GM19328 (cell line): Measurements from ENCODE around the gene OR5AP2.
"Not testable (repeated sequence)": the region's sequence is repeated elsewhere in the genome, so short reads cannot be mapped to it uniquely, and the experiment has no call there.

Experiments used
- ATAC-seq: cut with Tn5 transposase; IDR thresholded peaks from one replicate; pipeline ENCODE4 v1.9.1; 2021; ENCODE audit warnings: mild to moderate bottlenecking, moderate library complexity; ENCODE audit not compliant: unreplicated experiment

OR5AP2 gene

DNA sequence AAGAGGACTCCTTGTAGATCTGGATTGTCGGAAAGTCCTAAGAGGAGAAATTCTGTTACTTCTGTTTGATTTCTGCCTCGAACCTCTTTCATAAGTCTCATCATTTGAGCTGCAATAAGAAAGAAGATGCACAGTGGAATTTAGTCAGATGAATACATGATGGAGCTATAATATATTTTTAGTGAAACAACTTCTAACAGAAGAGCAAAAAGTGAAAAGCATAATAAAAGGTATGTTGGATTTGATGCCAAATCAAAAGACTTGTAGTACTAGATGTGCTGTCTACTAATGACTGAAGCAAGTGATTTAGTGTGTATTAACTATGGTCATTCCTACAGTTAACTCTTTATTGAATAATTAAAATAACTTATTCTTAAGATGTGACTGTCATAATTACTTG is at the start of gene OR5AP2:
Gene OR5AP2 (minus strand): TSS at position 101 of the 400 bp plus-strand sequence. CDS start 0 bp downstream, at position 101.
- no peak for ATAC-seq

DNA sequence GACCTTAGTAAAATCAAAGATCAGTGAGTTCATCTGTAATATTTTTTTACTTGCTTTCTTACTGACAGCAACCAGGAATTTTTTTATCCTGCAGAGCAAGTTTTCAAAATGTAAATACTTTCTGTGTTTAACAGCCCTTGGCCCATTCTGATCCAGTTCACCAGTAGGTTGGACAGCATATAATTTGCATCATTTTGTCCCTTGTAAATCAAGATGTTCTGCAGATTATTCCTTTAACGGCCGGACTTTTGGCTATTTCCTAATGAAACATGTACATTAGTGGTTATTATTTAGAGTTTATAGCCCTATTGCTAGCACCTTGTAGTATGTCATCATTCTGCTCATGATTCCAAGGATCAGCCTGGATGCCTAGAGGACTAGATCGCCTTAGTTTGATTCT is 48.9 kb upstream of the OR5AP2 start:
- not testable (repeated sequence) for ATAC-seq

DNA sequence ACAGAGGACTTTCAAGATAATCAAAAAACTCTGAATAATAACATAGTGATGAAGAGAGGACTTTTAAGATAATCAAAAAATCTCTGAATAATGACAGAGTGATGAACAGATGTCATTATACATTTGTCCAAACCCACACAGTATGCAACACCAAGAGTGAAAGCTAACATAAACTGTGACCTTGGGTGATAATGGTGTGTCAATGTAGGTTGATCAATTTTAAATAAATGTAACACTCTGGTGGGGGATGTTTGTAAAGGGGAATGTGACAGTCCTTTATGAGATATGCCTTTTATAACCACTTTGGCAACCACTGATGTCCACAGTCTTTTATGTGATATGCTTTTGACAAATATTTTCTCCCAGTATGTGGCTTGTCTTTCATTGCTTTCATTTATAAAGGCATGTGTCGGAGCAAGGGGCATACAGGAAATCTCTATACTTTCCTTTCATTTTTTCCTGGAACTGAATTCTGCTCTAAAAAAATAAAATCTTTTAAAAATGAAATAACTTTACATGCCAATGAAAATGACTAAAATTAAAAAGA is 46.4 kb upstream of the OR5AP2 start:
- no peak for ATAC-seq

DNA sequence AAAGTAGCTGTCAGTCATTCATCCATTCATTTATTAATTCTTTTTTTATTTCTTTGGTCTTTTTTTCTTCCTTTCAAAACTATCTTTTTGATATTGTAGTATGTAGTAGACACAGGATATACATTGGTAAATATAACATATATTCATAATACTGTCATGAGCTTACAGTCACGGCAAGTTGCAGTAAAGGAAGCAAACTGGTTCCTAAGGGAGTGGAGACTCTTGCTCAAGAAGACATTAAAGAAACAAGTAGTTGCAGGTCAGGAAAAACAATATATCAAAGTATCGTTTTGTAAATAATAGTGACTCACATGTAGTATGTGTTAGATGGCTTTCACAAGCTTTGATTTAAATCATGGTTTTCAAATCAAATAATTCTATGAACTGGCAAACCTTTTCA is 28.7 kb upstream of the OR5AP2 start:
- ATAC-seq: no peak

DNA sequence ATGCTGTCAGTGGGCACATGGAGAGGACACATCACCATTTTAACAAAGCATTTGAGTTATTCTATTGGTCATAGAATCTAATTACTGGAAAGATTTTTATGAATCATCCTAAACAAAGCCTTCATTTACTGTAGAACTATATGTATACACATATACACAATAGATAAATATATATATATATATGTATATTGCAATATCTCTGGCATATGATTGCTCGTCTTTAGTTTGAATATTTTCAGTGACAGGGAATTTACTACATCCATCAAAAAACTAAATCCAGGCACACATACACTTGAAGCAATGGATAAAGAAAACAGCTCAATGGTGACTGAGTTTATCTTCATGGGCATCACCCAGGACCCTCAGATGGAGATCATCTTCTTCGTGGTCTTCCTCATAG is 21.1 kb upstream of the OR5AP2 start, which contains the start of gene OR5AR1:
Gene OR5AR1 (plus strand): TSS at position 301 of the 400 bp plus-strand sequence. CDS start 0 bp downstream, at position 301.
- ATAC-seq: no peak

DNA sequence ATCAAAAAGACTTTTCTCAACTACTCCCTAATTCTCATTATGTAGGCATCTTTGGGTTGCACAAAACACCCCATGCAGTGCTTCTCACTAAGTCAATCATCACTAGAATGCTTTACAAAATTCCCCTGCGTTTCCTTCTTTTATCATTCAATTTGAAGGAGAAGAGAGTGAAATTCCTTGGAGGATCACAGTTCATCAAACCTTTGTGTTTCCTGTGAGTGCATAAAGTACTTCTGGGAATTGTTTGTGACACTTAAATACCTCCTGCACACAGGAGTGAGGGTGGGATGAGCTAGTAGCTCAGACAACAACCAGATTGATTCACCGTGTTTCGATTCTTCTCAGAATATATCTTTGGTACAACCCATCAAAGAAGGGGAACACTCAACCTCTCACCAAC is 17.5 kb upstream of the OR5AP2 start:
- ATAC-seq: no peak

DNA sequence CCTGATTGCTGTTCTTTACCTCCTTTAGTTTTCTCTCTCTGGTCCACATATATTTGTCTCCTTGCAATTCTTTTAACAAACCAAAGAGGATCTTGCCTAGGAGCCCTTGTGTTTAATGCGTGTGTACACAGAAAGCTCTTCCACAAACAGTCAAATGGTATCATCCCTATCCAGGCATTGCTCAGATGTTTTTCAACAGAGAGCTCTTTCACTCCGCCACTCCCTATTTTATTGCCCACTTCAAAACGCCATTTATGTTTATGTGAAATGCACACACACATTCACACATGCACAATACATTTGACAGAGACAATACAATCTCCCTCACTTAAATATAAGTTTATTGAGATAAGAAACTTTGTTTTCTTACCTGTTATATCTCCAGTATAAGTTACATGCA is 4.7 kb downstream of the OR5AP2 start:
- no peak for ATAC-seq

DNA sequence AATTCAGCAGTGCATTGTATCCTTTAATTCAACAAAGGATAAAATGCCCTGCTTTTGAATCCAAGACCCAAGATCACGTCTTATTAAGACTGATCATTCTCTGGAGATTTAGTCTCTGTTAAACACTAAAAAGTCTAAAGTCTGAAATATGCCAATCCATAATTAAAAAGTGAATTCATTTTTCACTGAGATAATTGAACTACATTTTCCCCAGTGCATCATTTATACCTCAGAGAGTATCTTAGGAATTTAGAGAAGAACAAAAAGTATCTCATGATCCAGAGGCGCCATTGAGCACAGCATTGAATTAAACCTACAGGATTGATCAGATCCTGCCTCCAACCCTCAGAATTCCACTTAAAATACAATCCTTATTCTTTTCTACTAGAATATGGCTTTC is 5.4 kb downstream of the OR5AP2 start:
- ATAC-seq: no peak

DNA sequence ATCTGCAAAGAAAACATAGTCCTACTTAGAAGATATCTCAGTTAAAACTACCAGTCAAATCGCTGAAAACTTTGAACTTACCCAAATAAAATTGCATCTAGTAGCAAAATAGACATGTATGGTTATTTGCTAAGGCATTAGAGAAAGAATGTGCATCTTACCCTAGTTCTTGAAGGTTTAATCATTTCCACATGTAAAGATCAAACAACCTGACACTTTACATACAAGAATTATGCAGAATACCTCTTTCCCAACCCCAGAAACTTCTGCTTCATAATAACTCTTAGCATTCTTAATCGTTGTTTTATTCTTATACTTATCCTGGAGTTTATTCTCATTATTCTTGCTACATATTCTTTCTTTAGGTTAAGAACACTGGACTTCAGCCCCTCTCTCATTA is 9.9 kb downstream of the OR5AP2 start:
- ATAC-seq: no peak

DNA sequence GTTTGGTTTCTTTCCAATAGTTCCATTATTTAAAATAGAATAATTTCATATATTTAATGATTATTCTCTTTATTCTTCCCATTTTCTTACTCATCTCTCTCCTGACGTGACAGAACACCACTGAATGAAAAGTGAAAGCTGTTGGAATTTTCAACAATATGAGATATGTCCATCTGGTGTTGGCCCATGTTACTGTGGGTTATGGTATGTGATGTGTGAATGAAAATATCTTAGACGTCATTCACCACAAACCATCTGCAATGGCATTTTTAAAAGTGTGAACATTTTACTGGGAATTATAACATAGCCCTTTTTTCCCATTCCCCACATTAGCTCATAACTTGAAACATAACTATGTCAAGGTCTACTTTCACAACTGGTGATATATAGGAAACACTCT is 16.3 kb downstream of the OR5AP2 start:
- no peak for ATAC-seq

DNA sequence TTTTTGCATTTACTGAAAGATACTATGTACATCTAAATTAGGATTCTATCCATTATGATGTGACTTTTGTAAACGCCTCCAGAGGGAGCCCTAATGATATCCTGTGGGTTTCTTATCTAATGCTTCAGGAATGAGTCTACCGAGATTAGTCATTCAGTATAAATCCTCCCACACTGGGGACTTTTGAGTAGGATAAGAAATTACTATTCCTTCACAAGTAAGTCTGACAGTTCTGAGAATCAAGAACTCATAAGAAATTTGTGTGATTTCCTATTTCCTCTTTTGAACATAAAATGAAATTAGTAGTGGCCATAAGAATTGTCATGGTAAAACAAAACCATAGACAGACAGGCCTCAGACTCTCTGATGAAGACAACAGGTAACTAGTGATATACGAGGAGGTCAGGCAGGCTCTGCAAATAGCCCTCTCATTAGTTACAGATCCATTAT is 17.6 kb downstream of the OR5AP2 start:
- no peak for ATAC-seq

DNA sequence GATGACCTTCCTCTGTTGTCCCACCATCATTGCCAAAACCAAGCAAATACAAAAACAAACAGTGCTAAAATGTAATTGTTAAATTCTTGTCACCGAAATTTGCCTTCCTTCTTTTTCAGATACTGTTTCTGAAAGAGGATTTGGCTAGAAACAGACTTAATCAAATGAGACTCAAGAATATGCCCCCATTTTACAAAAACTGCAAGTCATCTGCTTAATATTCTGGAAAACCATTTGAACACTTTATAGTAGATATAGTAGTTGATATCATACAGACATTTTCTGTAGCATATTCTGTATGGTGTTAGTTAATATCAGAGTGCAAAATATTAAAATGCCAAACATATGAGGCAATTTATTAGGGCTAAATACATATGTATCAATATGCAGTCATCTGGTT is 31.1 kb downstream of the OR5AP2 start:
- ATAC-seq: no peak

DNA sequence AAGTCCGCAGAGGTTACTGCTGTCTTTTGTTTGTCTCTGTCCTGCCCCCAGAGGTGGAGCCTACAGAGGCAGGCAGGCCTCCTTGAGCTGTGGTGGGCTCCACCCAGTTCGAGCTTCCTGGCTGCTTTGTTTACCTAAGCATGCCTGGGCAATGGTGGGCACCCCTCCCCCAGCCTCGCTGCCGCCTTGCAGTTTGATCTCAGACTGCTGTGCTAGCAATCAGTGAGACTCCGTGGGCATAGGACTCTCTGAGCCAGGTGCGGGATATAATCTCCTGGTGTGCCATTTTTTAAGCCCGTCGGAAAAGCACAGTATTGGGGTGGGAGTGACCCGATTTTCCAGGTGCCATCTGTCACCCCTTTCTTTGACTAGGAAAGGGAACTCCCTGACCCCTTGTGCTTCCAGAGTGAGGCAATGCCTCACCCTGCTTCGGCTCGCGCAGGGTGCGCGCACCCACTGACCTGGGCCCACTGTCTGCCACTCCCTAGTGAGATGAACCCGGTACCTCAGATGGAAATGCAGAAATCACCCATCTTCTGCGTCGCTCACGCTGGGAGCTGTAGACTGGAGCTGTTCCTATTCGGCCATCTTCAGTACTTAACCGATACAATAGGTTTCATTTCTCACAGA is 50.0 kb downstream of the OR5AP2 start:
- ATAC-seq: not testable (repeated sequence)
